Stimulated activated CD8-positive, alpha-beta memory T cell treated with anti-CD3 and anti-CD28 coated beads, Interleukin-7, amount 100 ng/mL, for 24 hours (primary cell): ENCODE data around the gene EYS.
"Not testable (repeated sequence)": the region's sequence is repeated elsewhere in the genome, so short reads cannot be mapped to it uniquely, and the experiment has no call there.

ENCODE experiments used
- DNase-seq: peaks from one replicate; pipeline ENCODE4 v3.0.0-alpha.2; 2020; ENCODE audit warnings: low read depth

Gene EYS

DNA sequence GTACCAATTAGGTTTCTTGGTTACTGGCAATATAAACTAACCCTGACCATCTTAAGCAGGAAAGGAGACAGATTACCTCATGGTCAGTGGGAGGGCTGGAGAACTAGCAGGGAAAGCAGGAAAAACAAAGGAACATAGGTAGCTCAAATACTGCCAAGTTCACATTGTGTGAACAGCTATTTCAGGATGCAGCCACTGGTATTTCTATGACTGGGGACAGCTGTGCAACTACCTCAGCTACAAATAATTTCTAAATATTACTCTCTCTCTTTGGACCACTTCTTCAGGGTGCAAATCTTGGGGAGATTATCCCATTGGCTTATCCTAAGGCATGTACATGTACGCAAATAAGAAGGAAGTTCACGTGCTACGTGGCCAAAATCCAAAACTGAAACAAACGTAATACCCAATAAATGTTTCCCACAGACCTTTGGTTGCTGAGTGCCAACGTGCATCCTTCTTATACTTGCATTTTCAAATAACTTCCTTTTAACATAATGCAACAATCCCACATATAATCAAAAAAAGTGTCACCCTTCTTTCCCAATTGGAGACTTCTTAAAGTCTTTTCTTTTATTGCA lies 1890.5 kb downstream of the EYS start:
- no peak for DNase-seq

DNA sequence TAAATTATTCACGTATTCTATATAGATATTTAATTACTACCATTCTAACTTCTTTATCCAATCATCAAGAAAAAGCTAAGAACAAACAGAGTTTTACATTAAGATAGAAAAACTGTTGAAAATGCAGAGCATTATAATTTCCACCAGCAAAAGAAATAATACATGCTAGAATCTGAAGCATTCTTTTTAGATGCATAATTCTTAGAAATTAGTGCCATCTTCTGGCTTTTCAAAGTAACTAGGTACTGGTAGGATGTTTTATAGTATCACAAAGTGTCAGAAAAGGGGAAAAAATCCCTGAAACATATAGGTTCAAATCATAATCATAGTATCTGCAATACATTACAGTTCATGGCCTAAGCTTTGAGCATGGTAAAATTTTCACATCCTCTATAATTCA lies 1892.6 kb downstream of the EYS start:
- no peak for DNase-seq

DNA sequence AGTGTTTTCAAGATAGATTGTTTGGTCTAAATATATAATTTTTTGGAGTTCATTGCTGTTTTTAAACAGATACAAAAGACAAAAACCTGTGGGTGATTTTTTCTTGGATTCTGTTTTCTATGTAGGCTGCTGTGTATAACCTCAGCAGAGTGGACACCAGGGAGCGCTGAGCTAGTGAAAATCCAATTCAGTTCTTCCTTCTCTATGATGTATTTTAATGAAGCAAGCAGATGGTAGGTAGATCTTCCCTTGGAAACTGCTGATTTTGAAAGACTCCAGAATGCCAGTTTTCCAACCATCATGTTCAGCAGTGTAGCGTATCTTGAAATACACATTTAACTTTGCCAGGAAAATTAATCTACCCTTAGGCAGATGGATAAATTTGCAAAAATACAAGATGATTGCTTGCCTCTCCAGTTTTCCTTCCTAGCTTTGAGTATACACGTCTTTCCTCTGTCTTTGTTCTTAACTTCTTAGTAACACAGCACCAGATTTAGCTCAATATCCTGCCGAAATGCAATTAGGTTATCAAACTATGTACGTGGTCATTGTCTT lies 1893.4 kb downstream of the EYS start:
- no peak for DNase-seq

DNA sequence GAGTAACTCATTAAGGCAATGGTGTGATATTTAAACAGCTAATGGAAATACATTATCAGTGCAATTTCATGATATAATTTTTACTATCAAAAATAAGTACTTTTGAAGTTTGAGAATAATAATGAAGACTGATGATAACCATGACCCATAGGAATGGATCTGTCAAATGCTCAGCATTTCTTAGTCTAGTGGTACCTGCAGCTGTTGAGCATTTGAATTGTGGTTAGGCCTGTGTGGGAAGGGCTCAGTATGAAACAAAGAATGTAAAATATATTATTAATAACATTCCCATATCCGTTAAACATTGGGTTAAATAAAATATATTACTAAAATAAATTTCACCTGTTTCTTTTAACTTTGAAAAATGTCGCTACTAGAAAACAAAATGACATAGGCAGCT lies 1898.5 kb downstream of the EYS start:
- no peak for DNase-seq

DNA sequence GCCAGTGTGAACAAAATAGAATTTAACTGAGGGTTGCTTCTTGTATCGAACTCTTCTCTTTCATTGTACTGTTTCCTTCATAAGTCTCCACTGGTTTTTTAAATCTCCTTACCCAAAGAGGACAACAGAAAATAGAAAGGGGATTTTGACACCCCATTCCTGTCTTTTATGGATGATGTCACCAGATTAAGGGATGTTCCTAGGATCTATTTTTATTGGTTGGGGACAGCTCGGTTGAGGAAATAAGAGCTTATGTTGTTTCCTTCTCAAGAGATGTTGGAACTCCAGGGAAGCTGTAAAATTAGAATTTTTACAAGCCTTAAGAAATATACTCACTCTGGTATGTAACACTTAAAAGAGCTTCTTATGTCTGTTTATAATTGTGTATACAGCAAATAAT lies 1900.0 kb downstream of the EYS start:
- no peak for DNase-seq

DNA sequence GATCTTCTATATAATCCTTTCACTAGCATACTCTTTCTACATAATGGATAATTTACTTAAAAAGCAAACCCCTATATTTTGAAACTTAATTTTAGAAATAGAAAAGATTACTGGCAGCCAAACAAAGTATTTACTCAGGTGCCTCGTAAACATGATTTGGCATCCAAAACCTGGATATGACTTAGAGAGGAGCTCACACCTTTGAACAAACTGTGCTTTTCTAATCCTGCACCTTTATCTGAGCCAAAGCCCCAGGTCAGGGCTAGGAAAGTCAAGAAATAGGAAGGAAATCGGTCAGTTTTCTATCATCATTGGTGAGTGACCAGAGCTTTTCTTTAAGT lies 1900.5 kb downstream of the EYS start:
- DNase-seq = no peak

DNA sequence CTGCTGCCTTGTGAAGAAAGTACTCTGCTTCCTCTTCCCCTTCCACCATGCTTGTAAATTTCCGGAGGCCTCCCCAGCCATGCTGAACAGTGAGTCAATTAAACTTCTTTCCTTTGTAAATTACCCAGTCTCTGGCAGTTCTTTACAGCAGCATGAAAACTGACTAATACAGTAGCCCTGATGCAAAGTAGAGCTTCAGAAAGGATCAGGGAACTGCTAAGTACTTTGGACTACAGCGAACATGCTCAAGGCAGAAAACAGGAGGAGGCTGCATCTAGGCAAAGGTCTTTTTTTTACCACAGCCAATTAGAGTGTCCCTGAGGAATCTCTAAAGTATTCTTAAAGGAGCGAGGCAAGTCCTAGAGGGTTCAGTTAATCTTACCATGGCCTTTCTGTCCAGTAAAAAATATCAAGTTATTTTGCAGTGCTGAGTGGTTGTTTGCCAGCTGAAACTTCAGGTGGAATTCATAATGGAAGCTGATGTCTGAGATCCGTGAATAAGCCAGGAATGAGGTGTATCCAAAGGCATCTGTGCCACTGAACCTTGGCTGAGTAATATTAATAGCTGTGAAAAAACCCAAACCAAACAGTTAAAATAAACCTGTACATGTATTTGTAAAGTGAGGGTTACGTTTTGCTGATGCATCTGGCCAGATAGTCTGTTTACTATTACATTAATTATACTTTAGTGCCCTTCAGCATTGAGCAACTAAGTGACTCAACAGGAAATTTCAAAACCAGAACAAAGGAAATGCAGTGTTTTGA lies 1901.0 kb downstream of the EYS start:
- DNase-seq = no peak

DNA sequence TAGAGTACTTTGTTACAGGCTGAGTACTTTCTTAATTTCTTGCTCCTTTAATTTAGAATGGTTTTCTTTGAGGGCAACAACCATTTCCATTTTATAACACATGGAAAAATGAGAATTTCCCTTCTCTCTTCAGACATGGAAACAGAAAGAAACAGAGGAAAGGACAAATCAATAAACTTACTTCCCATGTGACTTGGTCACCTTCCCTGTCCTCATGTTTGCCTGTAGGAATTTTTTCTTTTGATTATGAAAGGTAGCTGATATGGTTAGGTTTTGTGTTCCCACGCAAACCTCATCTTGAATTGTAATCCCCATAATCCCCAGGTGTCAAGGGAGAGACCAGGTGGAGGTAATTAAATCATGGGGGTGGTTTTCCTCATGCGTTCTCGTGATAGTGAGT lies 1901.7 kb downstream of the EYS start:
- DNase-seq = no peak

DNA sequence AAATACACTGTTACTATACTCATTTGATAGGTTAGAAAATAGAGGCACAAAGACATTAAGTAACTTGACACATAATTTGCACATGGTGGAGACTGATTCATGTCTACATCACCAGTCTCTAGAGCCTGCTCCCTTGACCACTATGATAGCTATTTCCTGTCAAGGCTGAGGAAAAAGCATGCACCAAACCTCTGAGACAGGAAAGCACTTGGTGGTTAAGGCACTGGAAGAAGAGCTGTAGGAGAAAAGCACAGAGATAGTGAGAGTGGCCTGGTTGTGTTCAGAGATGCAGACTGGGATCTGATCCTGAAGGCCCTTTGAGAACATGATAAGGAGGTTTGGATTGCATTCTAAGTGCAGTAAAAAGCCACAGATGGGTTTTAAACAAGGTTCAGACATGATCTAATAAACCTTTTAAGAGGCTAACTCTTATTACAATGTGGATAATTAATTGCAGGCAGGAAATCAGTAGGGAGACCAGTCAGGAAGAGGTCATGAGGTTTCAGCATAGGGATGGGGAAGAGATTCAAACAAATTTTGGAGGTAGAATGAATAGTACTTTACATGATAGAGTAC lies 1902.6 kb downstream of the EYS start:
- DNase-seq = no peak

DNA sequence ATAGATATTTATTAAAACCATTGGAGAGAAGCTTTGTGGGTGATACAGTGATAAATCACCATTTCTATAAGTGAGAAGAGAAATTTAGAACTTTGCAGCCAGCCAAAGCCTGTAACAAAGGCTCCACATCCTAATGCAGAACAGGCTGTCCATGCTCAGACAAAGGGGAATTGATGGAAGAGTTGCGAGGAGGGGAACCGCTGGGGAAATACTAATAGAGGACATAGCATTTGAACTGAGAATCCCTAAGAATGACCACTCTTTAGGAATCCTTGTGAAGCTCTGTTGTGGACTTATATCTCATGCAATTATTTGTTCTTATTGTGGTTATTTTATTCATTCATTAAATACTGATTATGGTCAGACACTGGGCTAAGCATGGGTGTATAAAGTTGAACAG lies 1903.7 kb downstream of the EYS start:
- DNase-seq = no peak

DNA sequence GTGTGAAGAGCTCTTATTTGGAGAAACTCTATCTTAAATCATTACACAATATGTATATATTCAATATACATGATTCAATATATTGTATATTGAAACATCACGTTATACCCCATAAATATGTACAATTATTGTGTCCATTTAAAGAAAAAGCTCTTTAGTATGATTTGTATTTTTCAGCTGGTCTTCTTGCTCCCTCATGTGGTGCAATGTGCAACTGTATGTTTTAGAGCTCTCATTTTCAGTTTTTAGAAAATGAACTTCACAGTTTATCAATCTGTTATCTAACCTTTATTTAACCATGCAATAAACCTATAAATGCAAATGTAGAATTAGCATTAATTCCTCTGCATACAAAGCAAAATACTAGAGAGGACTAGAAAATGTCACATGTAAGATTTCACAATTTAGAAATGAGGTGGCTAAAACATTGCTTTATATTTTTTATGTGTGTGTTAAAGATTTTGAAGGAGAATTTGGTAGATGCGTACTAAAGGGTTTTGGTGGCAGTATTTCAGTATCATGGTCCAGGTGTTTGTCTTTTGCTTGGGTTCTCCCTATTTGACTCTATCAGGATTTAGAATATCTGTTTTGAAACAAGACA lies 1904.3 kb downstream of the EYS start:
- DNase-seq = no peak

DNA sequence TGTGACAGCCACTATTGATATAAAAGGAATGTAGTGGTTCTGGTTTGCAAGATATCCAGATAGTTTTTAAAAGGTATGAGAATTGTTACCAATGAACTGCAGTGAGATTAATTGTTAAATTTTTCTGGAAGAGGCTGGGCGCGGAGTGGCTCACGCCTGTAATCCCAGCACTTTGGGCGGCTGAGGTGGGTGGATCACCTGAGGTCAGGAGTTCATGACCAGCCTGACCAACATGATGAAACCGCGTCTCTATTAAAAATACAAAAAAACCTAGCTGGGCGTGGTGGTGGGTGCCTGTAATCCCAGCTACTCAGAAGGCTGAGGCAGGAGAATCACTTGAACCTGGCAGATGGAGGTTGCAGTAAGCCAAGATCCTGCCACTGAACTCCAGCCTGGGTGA lies 1906.6 kb downstream of the EYS start:
- not testable (repeated sequence) for DNase-seq

DNA sequence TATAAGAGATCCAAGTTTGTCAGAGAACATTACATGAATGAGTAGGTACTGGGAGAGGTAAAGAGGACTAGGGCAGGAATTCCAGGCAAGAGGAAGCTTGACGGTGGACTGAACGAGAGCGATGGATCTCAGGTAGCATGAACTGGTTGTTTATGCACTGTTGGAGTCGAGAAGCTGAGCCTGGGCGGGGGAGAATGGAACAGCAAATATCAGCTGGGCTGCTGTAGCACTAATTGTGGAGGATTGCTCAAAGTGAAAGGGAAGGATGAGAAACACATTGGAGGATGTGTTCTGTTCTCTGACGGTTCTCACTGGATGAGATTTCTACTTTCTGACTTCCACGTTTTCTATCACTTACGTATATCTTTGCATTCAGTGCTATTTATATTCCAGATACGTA lies 1907.2 kb downstream of the EYS start:
- DNase-seq = no peak

DNA sequence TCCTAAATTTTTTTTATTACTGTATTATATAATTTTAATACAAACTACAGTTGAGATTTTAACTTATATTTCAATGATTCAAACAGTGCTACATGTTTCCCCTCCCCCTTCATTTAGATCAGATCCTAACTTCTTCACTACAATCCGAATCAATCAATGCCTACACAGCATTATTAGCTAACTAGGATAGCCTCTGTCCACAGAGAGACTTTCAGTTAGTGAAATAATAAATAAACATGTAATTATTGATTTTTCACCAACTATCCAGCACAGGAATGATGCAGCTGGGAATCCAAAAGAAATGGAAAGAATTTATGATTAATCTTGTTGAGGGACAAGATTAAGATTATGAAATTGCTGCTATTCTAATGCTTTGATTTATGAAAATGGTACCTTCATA lies 1907.7 kb downstream of the EYS start:
- no peak for DNase-seq

DNA sequence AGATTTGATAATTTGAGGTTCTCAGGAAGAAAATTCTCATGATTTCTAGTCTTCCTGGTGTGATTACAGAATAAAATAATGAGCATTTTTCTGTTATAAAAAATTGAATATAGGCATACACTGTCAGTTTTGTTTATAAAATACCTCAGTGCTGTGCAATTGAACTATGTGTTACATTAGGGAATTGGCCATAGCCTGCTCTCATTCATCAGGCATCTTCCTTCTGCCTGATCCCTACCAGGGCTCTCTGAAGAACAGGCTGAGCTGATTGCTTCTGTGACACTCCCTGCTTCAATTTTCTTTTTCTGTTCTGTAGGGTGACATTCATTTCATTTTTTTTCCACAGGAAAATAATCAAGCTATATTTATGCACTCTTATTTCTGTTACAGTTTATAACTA lies 1908.6 kb downstream of the EYS start:
- no peak for DNase-seq

DNA sequence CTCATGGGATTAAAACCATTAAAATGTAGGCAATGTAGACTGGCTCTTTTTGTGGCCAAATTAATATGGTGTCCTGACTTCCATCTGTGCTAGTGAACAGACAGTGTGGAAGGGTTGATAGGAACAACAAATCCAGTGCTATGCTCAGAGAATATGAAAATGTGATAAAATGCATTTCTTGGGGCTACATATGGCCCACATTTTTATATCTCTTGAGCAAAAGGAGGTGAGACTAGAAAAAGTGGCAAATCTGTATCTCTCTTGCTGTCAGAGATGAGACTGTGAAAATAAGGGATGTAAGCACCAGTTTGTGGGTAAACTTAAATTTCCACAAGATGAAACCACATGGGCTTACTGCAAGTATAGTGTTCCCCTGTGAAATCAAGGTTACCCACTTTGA lies 1909.3 kb downstream of the EYS start:
- no peak for DNase-seq

DNA sequence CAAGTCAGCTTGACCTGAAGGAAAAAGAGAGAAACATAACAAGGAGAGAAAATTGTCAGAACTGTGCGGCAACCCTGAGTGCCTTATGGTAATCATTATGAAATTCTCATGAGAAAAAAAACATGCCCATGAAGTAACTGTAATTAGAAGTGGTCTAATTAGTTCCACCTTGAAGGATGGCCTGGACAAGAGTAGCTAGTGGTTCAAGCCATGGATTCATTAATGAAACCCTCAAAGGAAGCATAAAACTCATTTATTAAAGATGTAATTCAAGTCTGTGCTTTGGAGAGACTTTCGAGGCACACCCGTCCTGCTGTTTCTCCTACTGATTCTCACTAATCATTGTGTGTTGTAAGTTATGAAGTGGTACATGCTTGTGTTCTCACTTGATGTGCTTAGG lies 1911.2 kb downstream of the EYS start:
- DNase-seq = no peak

DNA sequence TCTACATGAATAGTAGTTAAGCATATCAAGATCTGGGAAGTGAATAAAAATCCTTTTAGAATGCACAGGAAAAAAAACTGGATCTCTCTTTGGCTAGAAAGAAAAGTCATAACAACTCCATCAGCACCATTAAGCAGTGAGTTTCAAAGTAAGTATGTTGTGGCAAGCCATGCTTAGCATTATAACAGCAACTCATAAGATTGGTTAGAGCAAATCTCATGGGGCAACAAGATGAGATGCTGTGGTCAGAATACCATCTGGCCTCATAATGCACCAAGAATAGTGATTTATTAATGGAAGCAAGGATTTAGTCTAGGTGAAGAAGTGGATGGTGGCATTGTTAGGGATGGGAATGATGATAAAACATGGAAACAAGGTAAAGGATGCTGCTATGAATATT lies 1912.0 kb downstream of the EYS start:
- no peak for DNase-seq

DNA sequence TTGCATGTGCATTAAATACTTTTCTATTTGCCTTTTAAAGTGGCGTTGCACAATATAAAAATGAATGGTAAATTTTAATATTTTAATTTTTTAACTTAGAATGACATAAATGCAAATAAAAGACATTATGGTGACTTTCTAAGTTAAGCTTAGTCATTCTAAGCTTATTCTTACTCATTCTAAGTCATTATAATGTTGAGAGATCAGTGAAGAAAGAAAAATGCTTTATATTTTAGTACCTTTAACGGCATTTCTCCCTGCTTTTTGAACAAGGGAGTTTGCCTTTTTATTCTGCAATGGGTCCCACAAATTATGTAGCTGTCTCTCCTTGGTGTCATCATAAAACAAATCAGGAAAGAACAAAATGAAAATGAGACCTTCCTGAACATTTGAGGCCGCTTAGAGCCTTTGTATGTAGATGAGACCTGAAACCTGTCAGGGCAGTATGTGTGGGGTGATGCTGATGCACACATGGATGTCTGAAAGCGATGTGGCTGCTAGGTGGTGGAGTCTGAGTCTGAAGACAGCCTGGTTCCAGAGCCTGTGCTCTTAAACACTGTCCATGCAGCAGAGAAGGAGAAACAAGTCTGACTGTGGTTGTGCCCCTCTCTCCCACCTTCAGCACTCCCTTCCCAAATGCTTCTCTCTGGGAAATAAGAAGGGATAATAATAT lies 1913.4 kb downstream of the EYS start:
- DNase-seq = no peak

DNA sequence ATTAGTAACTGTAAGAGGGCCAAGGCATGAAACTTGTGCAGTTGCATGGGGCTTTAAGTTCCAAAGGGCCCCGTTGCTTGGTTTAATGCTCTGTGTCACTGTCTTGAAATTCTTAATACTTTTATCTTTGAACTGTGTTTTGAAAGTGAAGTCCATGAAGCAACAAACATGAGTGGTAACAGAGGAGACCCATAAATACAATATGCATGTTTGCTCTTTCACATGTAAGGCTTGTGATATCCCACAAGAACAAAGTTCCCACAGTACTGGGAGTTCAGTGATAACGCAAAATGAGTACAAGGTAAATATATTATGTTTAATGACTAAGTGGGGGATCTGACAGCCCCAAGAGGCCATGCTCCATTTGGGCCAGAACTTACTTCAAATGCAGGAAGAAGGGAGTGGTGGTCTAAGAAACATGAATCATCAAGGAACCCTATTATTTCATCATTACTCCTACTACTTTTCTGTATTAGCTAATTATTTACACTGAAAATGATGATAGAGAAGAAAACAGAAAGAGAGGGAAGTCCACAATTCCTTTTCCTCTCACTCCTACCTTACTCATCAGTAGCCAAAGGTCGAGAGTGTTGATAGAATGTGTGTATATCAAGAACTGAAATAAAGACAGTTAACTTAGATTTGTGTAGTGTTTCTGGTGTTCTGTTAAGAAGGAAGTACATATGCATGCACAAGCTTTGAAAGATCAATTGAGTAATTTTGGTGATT lies 1914.1 kb downstream of the EYS start:
- no peak for DNase-seq

DNA sequence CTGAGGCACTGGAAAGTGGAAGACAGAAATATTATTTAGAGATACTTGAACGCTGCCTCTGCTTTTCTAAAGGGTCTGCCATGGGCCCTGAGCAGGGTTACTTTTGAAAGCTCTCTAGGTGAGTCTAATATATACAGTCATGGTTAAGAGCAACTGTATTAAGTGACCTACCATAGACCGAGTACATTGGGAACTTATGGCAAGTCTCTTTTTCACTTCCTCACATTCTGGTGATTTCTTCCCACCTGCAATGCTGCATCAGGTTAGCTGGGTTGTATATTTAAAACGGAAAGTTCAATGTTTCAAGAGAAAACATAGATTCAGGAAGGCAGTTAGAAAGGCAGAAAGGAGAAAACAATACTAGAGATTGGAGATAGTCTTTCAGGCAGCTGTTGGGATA lies 1916.7 kb downstream of the EYS start:
- DNase-seq = no peak

DNA sequence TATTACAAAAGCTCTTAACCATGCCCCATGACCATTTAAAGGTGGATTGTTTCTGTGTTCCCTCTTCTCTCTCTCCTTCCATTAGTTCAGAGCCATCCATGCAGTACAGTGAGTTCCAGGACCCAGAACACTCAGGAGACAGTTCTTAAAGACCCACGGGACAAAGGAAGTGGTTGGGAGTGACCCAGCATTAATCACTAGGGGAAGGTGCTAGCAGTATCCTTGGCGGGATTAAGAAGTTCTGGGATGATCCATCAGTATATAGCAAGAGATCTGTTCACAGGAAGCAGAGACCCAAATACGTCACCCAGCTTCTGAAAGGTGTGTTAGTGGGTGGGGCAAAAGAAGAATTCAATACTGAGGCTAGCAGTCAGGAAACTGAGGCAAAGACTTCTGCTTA lies 1917.3 kb downstream of the EYS start:
- no peak for DNase-seq
